ENCODE data around the gene ZNF576.

DNA sequence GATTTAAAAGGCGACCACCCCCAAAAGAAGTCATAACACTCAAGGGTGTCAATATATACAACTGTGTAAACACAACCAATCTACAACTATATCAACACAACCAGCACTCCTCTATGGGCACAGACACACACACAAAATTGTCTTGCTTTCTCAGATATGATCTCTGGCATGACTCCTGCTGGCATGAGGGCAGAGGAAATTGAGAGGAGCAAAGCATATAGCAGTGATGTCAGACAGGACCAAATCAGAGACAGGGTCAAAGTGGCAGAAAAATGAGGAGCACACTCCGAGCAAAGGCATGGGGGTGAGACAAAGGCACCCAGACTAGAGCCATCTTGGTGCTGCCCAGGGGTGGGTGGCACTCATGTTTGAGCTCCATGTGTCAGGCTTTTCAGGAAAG is 10.0 kb upstream of the ZNF576 start:
- no peak for TF ChIP-seq POLR2AphosphoS5 (IDR thresholded peaks at IDR 0.05; ENCODE audit: low read depth, low read length)
- TF ChIP-seq TAF1 (IDR thresholded peaks at IDR 0.05; ENCODE audit: borderline replicate concordance, insufficient read depth, low read length): no peak
- TF ChIP-seq REST (IDR thresholded peaks at IDR 0.05; ENCODE audit: insufficient read depth in 1 of 2, low read depth in 2 of 2, low read length in 2 of 2): no peak
